Neutrophil (primary cell): ENCODE measurements around the gene STK38.
A peak's percentile ranks its signal among the peaks of the same experiment; 100 is the strongest.

Experiments used
- H3K27ac ChIP-seq: fragments of 200-600 bp; sonication (generic); 2 replicates; pipeline ENCODE4 v1.5.1; 2016; ENCODE audit warnings: mild to moderate bottlenecking, moderate library complexity
- H3K27me3 ChIP-seq: fragments of 200-600 bp; sonication (generic); 2 replicates; pipeline ENCODE4 v1.6.0; 2016; ENCODE audit warnings: mild to moderate bottlenecking
- H3K36me3 ChIP-seq: fragments of 200-600 bp; sonication (generic); 2 replicates; pipeline ENCODE4 v1.5.1; 2017
- H3K4me1 ChIP-seq, 2 experiments: fragments of 200-600 bp in 1 of 2; sonication (generic) in 1 of 2; 1 replicate in 1 of 2; 2 replicates in 1 of 2; pipeline versions ENCODE4 v1.5.1 to v1.6.1; 2013 to 2016; ENCODE audit warnings: low read depth in 1 of 2, low read length in 1 of 2, mild to moderate bottlenecking in 1 of 2, moderate library complexity in 1 of 2; ENCODE audit not compliant: control insufficient read depth in 1 of 2, insufficient read depth in 1 of 2
- H3K4me3 ChIP-seq, 2 experiments: fragments of 200-600 bp in 1 of 2; sonication (generic) in 1 of 2; 1 replicate in 1 of 2; 2 replicates in 1 of 2; pipeline ENCODE4 v1.5.1; 2013 to 2016; ENCODE audit warnings: low read depth in 1 of 2, low read length in 1 of 2, mild to moderate bottlenecking in 1 of 2, moderate library complexity in 1 of 2
- H3K9me3 ChIP-seq: fragments of 200-600 bp; sonication (generic); 2 replicates; pipeline ENCODE4 v1.5.1; 2016
- TF ChIP-seq, protein P1 (sequence below): fragments of 200-600 bp; sonication (generic); IDR thresholded peaks from 2 replicates; pipeline ENCODE4 v1.5.1; 2016; ENCODE audit warnings: antibody characterized with exemption

Gene STK38

DNA sequence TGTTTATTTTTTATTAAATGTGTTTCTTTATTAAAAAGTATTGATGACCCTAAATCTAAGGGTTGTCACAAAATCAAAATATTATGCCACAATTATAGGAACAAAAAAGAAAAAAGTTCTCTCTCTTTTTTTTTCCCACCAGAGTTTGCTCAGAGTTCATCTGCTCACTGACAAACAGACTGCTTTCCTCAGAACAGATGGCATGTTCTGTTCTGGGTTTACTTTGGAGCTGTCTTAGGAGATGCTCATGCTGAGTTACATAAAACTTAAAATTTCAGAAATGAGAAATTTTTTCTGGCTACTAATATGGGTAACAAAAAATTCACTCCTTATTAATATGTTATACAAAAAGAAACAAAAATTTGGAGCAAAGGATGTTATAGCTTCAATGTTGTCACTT lies 30.3 kb downstream of the STK38 start:
- no peak overlapping the region for H3K27ac ChIP-seq
- no peaks in the 10 kb centered on the region for H3K27me3 ChIP-seq
- peaks cover 73% of the 10 kb centered on the region for H3K36me3 ChIP-seq
- no peaks in the 10 kb centered on the region for H3K9me3 ChIP-seq
- TF ChIP-seq, protein P1, sequence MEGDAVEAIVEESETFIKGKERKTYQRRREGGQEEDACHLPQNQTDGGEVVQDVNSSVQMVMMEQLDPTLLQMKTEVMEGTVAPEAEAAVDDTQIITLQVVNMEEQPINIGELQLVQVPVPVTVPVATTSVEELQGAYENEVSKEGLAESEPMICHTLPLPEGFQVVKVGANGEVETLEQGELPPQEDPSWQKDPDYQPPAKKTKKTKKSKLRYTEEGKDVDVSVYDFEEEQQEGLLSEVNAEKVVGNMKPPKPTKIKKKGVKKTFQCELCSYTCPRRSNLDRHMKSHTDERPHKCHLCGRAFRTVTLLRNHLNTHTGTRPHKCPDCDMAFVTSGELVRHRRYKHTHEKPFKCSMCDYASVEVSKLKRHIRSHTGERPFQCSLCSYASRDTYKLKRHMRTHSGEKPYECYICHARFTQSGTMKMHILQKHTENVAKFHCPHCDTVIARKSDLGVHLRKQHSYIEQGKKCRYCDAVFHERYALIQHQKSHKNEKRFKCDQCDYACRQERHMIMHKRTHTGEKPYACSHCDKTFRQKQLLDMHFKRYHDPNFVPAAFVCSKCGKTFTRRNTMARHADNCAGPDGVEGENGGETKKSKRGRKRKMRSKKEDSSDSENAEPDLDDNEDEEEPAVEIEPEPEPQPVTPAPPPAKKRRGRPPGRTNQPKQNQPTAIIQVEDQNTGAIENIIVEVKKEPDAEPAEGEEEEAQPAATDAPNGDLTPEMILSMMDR, result no peak
- H3K4me3 ChIP-seq, result no peak overlapping the region
- H3K4me1 ChIP-seq, result peaks cover 13 to 20% of the 10 kb centered on the region in 2 experiments

- H3K36me3 ChIP-seq, result peaks cover 73% of the 10 kb centered on the region
- TF ChIP-seq, protein P1, result no peak
- peaks cover 13 to 20% of the 10 kb centered on the region in 2 experiments for H3K4me1 ChIP-seq
- no peak overlapping the region for H3K4me3 ChIP-seq
- H3K27ac ChIP-seq, result peak overlapping the region; percentile 86
- no peaks in the 10 kb centered on the region for H3K9me3 ChIP-seq
- no peaks in the 10 kb centered on the region for H3K27me3 ChIP-seq
Observed at GRCh38 chr6:36516559-36516958, 30.7 kb downstream of the STK38 start.

DNA sequence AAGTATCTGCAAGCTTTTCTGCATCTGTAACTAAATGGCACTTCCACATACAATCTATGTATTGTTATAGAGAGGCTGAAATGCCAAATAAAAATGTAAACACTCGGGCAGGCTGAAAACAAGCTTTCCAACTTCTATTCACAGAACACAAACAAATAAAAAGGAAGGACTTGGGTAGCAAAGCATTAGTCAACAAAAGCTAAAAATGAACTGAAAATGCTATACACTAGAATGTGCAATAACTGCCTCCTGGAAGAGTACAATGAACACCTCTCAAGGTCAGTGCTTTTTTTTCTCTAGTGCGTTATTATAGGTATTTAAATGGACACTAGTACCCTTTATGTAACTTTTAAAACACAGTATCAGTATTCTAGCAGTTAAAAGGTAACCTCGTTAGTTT lies 31.4 kb downstream of the STK38 start:
- Histone ChIP-seq H3K9me3 (no peaks in the 10 kb centered on the region), H3K27ac (peak overlapping the region; percentile 86), H3K36me3 (peaks cover 73% of the 10 kb centered on the region)

DNA sequence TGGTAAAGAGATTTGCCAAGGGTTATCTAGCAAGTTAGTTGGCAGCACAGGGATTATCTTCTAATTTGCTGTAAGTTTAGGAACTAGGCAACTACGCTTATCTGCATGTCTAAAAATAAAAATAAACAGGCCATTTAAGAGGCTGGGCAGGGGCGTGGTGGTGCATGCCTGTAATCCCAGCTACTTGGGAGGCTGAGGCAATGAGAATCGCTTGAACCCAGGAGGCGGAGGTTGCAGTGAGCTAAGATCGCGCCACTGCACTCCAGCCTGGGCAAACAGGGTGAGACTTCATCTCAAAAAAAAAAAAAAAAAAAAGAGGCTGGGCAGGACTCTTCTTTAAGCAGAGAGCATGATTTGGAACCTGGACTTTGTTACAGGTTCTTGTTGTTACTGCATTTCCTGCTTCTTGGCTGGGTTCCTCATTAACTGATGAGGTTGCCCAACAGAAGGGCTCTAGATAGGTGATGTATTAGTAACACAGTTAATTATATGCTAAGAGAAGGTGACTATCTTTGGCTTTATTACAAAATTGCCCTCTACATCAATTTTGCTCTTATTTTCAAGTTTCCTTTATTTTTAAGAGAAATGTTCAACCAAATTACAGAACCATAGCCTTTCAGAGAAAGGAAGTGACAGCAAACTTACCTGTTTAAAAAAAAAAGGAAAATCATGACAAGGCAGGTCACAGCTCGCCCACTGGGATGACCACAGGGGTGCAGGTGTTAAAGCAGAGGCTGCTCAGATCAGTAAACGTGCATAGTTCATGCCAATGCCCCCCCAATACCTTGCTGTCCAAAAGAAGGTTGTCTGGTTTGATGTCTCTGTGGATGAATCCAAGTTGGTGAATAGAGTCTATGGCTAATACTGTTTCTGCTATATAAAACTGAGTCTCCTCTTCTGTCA lies 32.5 kb downstream of the STK38 start:
- Histone ChIP-seq H3K4me3 (peak overlapping the region in 1 of 2 experiments; percentile 16), H3K9me3 (no peaks in the 10 kb centered on the region), H3K27ac (peak overlapping the region; percentile 86), H3K36me3 (peaks cover 73% of the 10 kb centered on the region), H3K27me3 (no peaks in the 10 kb centered on the region), H3K4me1 (peaks cover 13 to 20% of the 10 kb centered on the region in 2 experiments)
- TF ChIP-seq, protein P1, result peak; percentile 9

More for the DNA sequence above, 31.4 kb downstream of the STK38 start:
- Histone ChIP-seq H3K4me1 (peaks cover 13 to 20% of the 10 kb centered on the region in 2 experiments), H3K27me3 (no peaks in the 10 kb centered on the region), H3K4me3 (no peak overlapping the region)
- TF ChIP-seq, protein P1, result no peak

DNA sequence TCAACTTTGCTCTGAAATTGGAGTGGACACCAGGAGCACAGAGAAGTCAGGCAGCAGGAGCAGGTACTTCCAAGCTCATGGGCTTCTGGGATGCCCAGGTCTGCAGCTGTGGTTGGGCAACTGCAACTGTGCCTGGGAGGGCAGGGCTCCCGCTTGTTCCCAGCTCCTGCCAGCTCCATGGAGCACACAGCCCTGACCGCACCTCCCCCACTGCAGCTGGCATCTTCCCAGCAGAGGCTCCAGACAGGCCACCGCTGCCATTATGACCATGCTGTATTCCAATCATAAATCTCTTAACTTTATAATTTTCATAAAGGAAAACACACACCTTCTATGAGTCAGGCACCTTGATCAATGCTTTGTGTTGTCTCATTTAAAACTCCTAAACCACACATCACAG lies 36.9 kb downstream of the STK38 start:
- TF ChIP-seq, protein P1, result no peak
- no peaks in the 10 kb centered on the region for H3K27me3 ChIP-seq
- H3K4me3 ChIP-seq, result no peak overlapping the region
- H3K9me3 ChIP-seq, result no peaks in the 10 kb centered on the region
- H3K36me3 ChIP-seq, result peaks cover 78% of the 10 kb centered on the region
- no peak overlapping the region for H3K27ac ChIP-seq
- peaks cover 24 to 28% of the 10 kb centered on the region in 2 experiments for H3K4me1 ChIP-seq
